ENCODE results near the gene GABRA4.

GABRA4 gene

GRCh38 chr4:46977245-46977644 lies 16.1 kb downstream of the GABRA4 start:
- DNase-seq: no peak

GRCh38 chr4:46975812-46976553 lies 17.4 kb downstream of the GABRA4 start:
- DNase-seq: no peak

- no peak for DNase-seq
Observed at GRCh38 chr4:46974891-46975543, 18.4 kb downstream of the GABRA4 start.

GRCh38 chr4:46968847-46969246 lies 24.5 kb downstream of the GABRA4 start:
- no peak for DNase-seq

- no peak for DNase-seq
Observed at GRCh38 chr4:46967631-46968030, 25.8 kb downstream of the GABRA4 start.

- DNase-seq: no peak
Observed at GRCh38 chr4:46958742-46959488, 34.5 kb downstream of the GABRA4 start.

GRCh38 chr4:46956451-46956850 lies 36.9 kb downstream of the GABRA4 start:
- no peak for DNase-seq

DNA sequence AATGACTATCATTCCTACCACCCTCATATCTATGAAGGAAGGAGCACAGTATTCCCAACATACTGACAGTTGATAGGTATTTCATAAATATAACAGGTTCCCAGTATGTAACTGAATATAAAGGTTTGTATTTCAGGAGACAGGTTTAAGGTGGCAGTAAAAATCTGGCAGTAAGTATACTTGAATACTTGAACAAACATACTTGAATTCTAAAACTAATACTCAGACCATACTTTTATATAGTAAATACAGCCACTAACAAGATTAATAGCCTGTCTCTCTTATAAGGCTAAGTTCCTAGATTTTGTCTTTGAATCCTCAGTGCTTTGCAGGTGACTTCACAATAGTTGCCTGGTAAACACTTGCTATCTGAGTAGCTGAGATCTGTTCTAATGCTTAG lies 37.8 kb downstream of the GABRA4 start:
- DNase-seq: no peak

DNA sequence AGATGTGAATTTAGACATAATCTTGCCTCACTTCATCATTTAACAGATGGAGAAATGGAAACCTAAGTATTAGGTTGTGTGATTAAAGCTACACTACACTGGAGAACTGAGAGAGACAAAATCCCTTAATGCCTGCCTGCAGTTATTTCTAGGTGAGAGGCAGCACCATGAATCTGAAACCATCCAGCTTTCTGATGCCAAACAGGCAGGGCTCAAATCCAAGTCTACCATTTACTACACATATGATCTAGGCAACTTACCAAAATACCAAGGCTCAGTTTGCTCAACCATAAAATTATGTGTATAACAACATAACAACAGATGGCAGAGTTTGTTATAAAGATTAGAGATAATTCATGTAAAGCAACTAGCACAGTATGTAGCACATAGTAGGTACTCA lies 38.7 kb downstream of the GABRA4 start:
- no peak for DNase-seq

- no peak for DNase-seq
Observed at GRCh38 chr4:46953564-46953963, 39.8 kb downstream of the GABRA4 start.

- no peak for DNase-seq
Observed at GRCh38 chr4:46952451-46952850, 40.9 kb downstream of the GABRA4 start.

GRCh38 chr4:46950826-46951225 lies 42.6 kb downstream of the GABRA4 start:
- no peak for DNase-seq

DNA sequence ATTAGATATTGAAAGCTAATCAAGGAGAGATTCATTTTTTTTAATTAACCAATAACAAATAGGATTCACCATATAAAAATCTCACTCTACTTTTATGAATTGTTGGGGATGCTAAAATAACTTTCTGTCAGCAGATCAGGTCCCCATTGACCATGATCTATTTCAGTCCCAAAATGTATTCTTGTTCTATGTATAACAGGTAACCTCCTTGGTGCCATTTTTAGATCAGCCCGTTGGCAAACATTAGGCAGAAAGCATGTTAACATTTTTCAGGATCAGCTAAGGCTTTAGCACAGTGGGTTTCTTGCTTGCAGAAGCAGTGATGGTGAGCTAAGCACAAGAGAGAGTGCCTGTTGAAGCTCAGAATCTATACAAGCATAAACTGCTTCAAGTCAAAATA lies 43.6 kb downstream of the GABRA4 start:
- DNase-seq: no peak

DNA sequence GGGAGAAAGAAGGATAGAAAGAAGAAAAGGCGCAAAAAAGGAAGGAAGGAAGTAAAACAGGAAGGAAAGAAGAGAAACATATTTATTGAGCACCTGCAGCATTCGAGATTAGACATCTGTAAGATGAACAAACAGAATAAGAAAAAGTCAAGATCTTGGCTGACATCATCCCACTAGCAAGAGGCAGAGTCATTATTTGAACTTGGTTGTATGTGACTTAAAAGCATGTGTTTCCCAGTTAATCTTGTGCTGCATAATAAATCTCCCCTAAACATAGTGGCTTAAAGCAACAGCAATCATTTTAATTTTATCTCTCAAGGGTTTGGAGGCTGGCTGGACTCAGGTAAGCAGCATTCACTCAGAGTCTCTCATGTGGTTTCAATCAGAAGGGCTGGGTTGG lies 45.8 kb downstream of the GABRA4 start:
- no peak for DNase-seq

- no peak for DNase-seq
Observed at GRCh38 chr4:46946919-46947536, 46.4 kb downstream of the GABRA4 start.

- DNase-seq: no peak
Observed at GRCh38 chr4:46945062-46945461, 48.3 kb downstream of the GABRA4 start.

DNA sequence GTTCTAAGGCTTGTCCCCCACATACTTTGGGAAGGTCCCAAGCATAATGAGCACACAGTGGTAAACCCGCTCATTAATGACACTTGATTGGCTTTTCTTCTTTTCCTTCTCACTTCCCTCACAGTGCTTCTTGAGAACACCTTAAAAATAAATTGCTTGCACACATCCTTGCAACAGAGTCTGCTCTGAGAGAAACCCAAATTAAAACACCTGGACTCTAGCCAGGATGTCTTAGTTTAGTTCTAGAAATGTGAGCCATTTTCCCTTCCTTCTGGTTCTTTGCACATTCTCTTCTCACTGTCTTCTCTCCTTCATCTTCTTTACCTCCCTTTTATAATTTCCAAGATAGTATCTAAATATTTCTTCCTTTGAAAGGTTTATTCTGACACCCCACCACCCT lies 49.0 kb downstream of the GABRA4 start:
- no peak for DNase-seq

- DNase-seq: no peak
Observed at GRCh38 chr4:46937493-46937892, 55.9 kb downstream of the GABRA4 start.

DNA sequence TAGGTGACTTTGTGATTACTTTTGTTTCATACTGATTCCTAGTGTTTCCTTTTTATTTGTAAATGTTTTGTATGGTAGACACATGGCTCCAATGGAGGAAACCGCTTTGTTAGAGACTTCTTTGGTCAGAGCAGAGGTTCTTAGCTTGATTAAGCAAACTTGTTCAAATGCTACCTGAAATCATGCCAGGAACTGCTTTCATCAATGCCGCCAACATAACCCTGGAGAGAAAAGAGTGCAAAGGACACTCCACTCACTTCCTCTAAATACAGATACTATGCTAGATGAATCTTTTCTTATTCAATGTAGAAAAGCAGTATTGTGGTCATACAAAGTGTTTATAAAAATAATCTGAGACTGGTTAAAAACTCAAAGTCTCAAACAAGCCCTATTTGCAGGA lies 58.7 kb downstream of the GABRA4 start:
- DNase-seq: no peak

- no peak for DNase-seq
Observed at GRCh38 chr4:46933686-46934085, 59.7 kb downstream of the GABRA4 start.

- DNase-seq: no peak
Observed at GRCh38 chr4:46931981-46932380, 61.4 kb downstream of the GABRA4 start.

- DNase-seq: no peak
Observed at GRCh38 chr4:46930891-46931290, 62.5 kb downstream of the GABRA4 start.

- no peak for DNase-seq
Observed at GRCh38 chr4:46927201-46927600, 66.2 kb downstream of the GABRA4 start.

Data from DMS153 (cell line).